Measurements from ENCODE around the gene MTHFD1L.
A peak's percentile ranks its signal among the peaks of the same experiment; 100 is the strongest.

MTHFD1L gene

DNA sequence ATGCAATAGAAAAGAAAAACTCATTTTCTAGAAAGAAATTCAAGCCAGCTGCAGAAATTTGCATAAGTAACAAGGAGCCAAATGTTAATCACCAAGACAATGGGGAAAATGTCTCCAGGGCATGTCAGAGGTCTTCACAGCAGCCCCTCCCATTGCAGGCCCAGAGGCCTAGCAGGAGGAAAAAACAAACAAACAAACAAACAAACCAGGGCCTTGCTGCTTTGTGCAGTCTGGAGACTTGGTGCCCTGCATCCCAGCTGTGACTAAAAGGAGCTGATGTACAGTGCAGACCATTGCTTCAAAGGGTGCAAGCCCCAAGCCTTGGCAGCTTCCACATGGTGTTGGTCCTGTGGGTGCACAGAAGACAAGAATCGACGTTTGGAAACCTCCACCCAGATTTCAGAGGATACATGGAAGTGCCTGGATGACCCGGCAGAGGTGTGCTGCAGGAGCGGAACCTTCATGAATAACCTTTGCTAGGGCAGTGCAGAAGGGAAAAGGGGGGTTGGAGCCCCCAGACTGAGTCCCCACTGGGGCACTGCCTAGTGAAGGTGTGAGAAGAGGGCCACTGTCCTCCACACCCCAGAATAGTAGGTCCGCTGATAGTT lies 263.4 kb downstream of the MTHFD1L start:
- Histone ChIP-seq H3K36me3 (ENCODE audit: control insufficient read depth in 5 of 5, insufficient read depth in 5 of 5, low read length in 5 of 5) (no peaks in the 10 kb centered on the region), H3K4me1 (ENCODE audit: control insufficient read depth in 5 of 5, insufficient read depth in 5 of 5, low read length in 5 of 5) (peaks cover 0 to 4% (median 0%) of the 10 kb centered on the region in 5 donors), H3K27me3 (ENCODE audit: control insufficient read depth in 5 of 5, insufficient read depth in 4 of 5, low read length in 5 of 5) (no peaks in the 10 kb centered on the region), H3K9ac (ENCODE audit: low read length in 5 of 5) (no peak overlapping the region), H3K27ac (ENCODE audit: low read depth, low read length) (no peak overlapping the region), H3K4me3 (ENCODE audit: low read depth in 1 of 5, low read length in 5 of 5) (no peak overlapping the region), H3K9me3 (ENCODE audit: control insufficient read depth in 5 of 5, low read length in 5 of 5) (peaks cover 0 to 8% (median 4%) of the 10 kb centered on the region in 5 donors)

DNA sequence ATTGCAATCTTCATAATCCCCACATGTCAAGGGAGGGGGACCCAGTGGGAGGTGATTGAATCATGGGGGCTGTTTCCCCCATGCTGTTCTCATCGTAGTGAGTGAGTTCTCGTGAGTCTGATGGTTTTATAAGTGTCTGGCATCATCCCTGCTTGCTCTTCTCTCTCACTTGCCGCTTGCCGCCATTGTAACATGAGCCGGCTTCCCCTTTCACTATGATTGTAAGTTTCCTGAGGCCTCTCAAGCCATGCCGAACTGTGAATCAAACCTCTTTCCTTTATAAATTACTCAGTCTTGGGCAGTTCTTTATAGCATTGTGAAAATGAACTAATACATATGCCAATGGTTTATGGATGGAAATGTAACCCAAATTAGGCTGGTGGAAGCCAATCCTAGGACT lies 264.8 kb downstream of the MTHFD1L start:
- H3K4me1 ChIP-seq (ENCODE audit: control insufficient read depth in 5 of 5, insufficient read depth in 5 of 5, low read length in 5 of 5): peaks cover 0 to 4% (median 0%) of the 10 kb centered on the region in 5 donors
- no peak overlapping the region for H3K27ac ChIP-seq (ENCODE audit: low read depth, low read length)
- no peak overlapping the region for H3K9ac ChIP-seq (ENCODE audit: low read length in 5 of 5)
- no peaks in the 10 kb centered on the region for H3K27me3 ChIP-seq (ENCODE audit: control insufficient read depth in 5 of 5, insufficient read depth in 4 of 5, low read length in 5 of 5)
- no peak overlapping the region for H3K4me3 ChIP-seq (ENCODE audit: low read depth in 1 of 5, low read length in 5 of 5)
- peaks cover 0 to 13% (median 7%) of the 10 kb centered on the region in 5 donors for H3K9me3 ChIP-seq (ENCODE audit: control insufficient read depth in 5 of 5, low read length in 5 of 5)
- H3K36me3 ChIP-seq (ENCODE audit: control insufficient read depth in 5 of 5, insufficient read depth in 5 of 5, low read length in 5 of 5): no peaks in the 10 kb centered on the region

DNA sequence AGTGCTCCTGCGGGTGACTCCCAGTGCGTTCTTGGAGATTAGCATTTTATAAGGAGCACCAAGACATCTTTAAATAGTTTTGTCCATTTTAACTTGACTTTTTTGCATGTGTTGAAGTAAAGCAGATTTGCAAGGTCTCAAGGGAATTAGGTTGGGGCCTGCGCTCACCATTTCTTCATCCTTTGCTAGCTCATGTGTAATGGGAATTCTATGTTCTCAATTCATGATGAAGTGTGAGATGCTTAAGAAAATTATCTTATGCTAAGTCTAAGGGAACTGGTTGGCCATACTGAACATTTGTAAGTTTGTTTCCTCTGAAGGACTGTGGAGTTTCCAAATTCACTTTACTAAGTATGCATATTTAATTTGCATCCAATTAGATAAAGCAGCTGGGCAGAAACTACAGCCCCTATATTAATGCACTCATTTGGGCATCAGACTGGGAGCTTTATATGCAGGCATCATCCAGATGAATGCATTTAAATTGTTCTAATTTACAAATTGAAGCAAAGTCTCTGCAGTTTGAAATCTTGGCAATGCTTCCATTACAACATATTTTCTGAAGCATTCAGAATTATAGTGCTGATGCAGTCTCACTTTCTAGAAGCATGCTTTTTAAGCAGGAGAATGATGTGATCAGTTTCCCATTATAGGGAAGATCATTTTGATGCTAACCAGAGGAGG lies 266.0 kb downstream of the MTHFD1L start:
- H3K36me3 ChIP-seq (ENCODE audit: control insufficient read depth in 5 of 5, insufficient read depth in 5 of 5, low read length in 5 of 5): no peaks in the 10 kb centered on the region
- peaks cover 0 to 13% (median 7%) of the 10 kb centered on the region in 5 donors for H3K9me3 ChIP-seq (ENCODE audit: control insufficient read depth in 5 of 5, low read length in 5 of 5)

DNA sequence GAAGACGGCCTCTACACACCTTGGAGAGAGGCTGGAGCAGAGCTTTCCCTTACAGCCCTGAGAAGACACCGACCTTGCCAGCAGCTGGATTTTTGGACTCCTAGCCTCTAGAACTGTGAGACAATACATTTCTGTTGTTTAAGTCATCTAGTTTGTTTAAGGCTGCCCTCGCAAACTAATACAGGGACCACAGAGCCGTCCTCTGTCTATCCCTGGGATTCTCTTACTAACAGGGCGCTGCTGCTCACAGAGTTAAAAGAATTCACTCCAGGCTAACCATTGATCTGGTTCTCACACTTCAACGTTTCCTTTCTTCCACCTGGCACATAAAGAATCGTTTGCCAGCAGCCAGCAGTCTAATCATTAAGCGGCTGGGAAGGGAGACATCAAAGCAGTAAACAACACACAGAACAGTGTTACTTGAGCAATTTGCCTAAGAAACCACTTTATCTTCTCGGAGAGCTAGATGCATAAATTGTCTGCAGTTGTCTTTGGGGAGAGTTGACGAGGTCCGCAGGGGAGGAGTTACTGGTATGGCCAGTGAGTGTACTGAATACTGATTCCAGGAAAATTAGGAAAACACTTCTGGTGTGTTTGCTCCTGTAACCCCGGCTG lies 270.7 kb downstream of the MTHFD1L start:
- H3K36me3 ChIP-seq (ENCODE audit: control insufficient read depth in 5 of 5, insufficient read depth in 5 of 5, low read length in 5 of 5): no peaks in the 10 kb centered on the region
- H3K27ac ChIP-seq (ENCODE audit: low read depth, low read length): peak overlapping the region; percentile 49
- peaks cover 0 to 33% (median 20%) of the 10 kb centered on the region in 5 donors for H3K4me1 ChIP-seq (ENCODE audit: control insufficient read depth in 5 of 5, insufficient read depth in 5 of 5, low read length in 5 of 5)
- H3K4me3 ChIP-seq (ENCODE audit: low read depth in 1 of 5, low read length in 5 of 5): peak overlapping the region in 3 of 5 donors; percentile 18 to 48 (median 37)
- peaks cover 0 to 13% (median 7%) of the 10 kb centered on the region in 5 donors for H3K9me3 ChIP-seq (ENCODE audit: control insufficient read depth in 5 of 5, low read length in 5 of 5)
- peak overlapping the region in 2 of 5 donors; percentile 42 to 56 for H3K9ac ChIP-seq (ENCODE audit: low read length in 5 of 5)
- no peaks in the 10 kb centered on the region for H3K27me3 ChIP-seq (ENCODE audit: control insufficient read depth in 5 of 5, insufficient read depth in 4 of 5, low read length in 5 of 5)

More for the DNA sequence above, 266.0 kb downstream of the MTHFD1L start:
- Histone ChIP-seq H3K27ac (ENCODE audit: low read depth, low read length) (no peak overlapping the region), H3K4me3 (ENCODE audit: low read depth in 1 of 5, low read length in 5 of 5) (no peak overlapping the region), H3K9ac (ENCODE audit: low read length in 5 of 5) (no peak overlapping the region), H3K4me1 (ENCODE audit: control insufficient read depth in 5 of 5, insufficient read depth in 5 of 5, low read length in 5 of 5) (peaks cover 0 to 9% (median 4%) of the 10 kb centered on the region in 5 donors), H3K27me3 (ENCODE audit: control insufficient read depth in 5 of 5, insufficient read depth in 4 of 5, low read length in 5 of 5) (no peaks in the 10 kb centered on the region)

DNA sequence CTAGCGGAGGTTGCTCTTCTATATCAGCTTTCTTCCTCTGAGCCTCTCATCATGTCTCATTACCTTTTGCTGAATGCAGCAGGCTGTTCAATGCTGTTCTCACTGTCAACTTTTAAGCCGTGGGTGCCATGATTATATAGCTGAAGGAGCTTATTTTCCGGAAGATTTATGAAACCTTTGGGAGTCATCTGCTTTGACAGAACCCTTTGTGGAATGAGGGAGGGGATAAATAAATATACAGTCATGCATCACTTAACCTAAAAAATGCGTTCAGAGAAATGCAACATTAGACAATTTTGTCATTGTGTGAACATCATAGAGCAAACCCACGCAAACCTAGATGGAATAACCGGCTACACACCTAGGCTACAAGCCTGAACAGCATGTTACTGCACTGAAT lies 272.0 kb downstream of the MTHFD1L start:
- no peak overlapping the region for H3K27ac ChIP-seq (ENCODE audit: low read depth, low read length)
- no peak overlapping the region for H3K9ac ChIP-seq (ENCODE audit: low read length in 5 of 5)
- no peak overlapping the region for H3K4me3 ChIP-seq (ENCODE audit: low read depth in 1 of 5, low read length in 5 of 5)
- H3K36me3 ChIP-seq (ENCODE audit: control insufficient read depth in 5 of 5, insufficient read depth in 5 of 5, low read length in 5 of 5): no peaks in the 10 kb centered on the region
- peaks cover 0 to 37% (median 28%) of the 10 kb centered on the region in 5 donors for H3K4me1 ChIP-seq (ENCODE audit: control insufficient read depth in 5 of 5, insufficient read depth in 5 of 5, low read length in 5 of 5)
- H3K27me3 ChIP-seq (ENCODE audit: control insufficient read depth in 5 of 5, insufficient read depth in 4 of 5, low read length in 5 of 5): no peaks in the 10 kb centered on the region
- peaks cover 0 to 10% (median 5%) of the 10 kb centered on the region in 5 donors for H3K9me3 ChIP-seq (ENCODE audit: control insufficient read depth in 5 of 5, low read length in 5 of 5)

DNA sequence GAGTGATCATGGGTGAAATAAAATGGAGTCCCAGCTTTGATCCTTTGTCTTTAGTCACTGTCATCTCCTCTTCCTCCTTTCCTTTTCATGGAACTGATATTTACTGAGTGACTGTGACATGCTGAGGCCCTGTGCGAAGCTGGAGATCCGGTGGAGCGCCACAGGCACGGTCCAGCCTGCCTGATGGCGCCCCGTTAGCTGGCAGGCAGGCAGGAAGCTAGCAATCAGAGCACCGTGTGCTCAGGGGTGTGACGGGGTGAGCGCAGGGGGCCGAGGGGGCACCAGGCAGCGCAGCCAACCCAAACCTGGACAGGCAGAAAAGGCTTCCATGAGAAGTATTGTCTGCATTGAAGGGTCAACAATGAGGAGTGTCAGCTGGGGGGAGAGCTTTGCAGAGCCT lies 274.0 kb downstream of the MTHFD1L start:
- no peak overlapping the region for H3K27ac ChIP-seq (ENCODE audit: low read depth, low read length)
- H3K4me1 ChIP-seq (ENCODE audit: control insufficient read depth in 5 of 5, insufficient read depth in 5 of 5, low read length in 5 of 5): peaks cover 5 to 47% (median 44%) of the 10 kb centered on the region in 5 donors
- H3K9ac ChIP-seq (ENCODE audit: low read length in 5 of 5): no peak overlapping the region
- H3K27me3 ChIP-seq (ENCODE audit: control insufficient read depth in 5 of 5, insufficient read depth in 4 of 5, low read length in 5 of 5): no peaks in the 10 kb centered on the region
- no peak overlapping the region for H3K4me3 ChIP-seq (ENCODE audit: low read depth in 1 of 5, low read length in 5 of 5)
- no peaks in the 10 kb centered on the region for H3K36me3 ChIP-seq (ENCODE audit: control insufficient read depth in 5 of 5, insufficient read depth in 5 of 5, low read length in 5 of 5)
- peaks cover 0 to 5% (median 4%) of the 10 kb centered on the region in 5 donors for H3K9me3 ChIP-seq (ENCODE audit: control insufficient read depth in 5 of 5, low read length in 5 of 5)

DNA sequence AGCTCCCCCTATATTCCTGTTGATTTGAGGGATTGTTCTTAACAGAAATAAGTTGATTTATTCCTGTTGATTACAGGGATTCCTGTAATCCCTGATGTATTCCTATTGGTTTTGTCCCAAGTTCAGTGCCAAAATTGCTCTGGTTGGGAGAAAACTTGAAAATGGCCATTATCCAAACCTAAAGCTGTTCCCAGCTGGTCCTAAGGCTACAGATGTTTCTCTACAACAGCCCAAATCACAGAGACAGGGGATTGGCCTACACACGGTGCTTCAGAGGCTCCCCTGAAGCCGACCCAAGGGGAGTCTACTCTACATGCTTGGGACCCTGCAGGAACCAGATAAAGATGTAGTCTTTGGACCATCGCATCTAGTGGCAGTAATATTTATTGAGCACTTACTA lies 275.3 kb downstream of the MTHFD1L start:
- no peak overlapping the region for H3K4me3 ChIP-seq (ENCODE audit: low read depth in 1 of 5, low read length in 5 of 5)
- no peaks in the 10 kb centered on the region for H3K36me3 ChIP-seq (ENCODE audit: control insufficient read depth in 5 of 5, insufficient read depth in 5 of 5, low read length in 5 of 5)
- H3K4me1 ChIP-seq (ENCODE audit: control insufficient read depth in 5 of 5, insufficient read depth in 5 of 5, low read length in 5 of 5): peaks cover 5 to 47% (median 44%) of the 10 kb centered on the region in 5 donors
- no peaks in the 10 kb centered on the region for H3K27me3 ChIP-seq (ENCODE audit: control insufficient read depth in 5 of 5, insufficient read depth in 4 of 5, low read length in 5 of 5)
- no peak overlapping the region for H3K27ac ChIP-seq (ENCODE audit: low read depth, low read length)
- no peaks in the 10 kb centered on the region for H3K9me3 ChIP-seq (ENCODE audit: control insufficient read depth in 5 of 5, low read length in 5 of 5)
- no peak overlapping the region for H3K9ac ChIP-seq (ENCODE audit: low read length in 5 of 5)

DNA sequence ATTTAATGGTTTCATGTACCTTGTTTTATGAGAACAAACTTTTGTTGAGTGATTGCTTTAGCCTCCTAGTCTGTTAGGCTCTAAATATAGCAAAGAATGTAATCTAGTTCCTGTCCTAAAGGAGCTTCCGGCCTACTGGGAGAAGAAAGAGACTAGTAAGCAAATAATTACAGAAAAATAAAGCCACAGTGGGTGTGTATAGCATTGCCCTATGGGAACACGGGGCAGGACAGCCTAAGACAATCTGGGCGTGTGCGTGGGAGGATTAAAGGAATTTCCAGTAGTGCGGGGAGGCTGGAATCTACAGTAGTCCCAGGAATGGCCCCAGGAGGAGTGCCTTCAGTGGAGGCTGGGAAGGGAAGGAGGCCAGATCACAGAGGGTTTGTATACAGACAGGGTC lies 276.2 kb downstream of the MTHFD1L start:
- H3K9me3 ChIP-seq (ENCODE audit: control insufficient read depth in 5 of 5, low read length in 5 of 5): no peaks in the 10 kb centered on the region
- H3K36me3 ChIP-seq (ENCODE audit: control insufficient read depth in 5 of 5, insufficient read depth in 5 of 5, low read length in 5 of 5): no peaks in the 10 kb centered on the region
- no peak overlapping the region for H3K27ac ChIP-seq (ENCODE audit: low read depth, low read length)
- no peaks in the 10 kb centered on the region for H3K27me3 ChIP-seq (ENCODE audit: control insufficient read depth in 5 of 5, insufficient read depth in 4 of 5, low read length in 5 of 5)
- no peak overlapping the region for H3K4me3 ChIP-seq (ENCODE audit: low read depth in 1 of 5, low read length in 5 of 5)
- H3K9ac ChIP-seq (ENCODE audit: low read length in 5 of 5): no peak overlapping the region
- peaks cover 5 to 40% (median 36%) of the 10 kb centered on the region in 5 donors for H3K4me1 ChIP-seq (ENCODE audit: control insufficient read depth in 5 of 5, insufficient read depth in 5 of 5, low read length in 5 of 5)

DNA sequence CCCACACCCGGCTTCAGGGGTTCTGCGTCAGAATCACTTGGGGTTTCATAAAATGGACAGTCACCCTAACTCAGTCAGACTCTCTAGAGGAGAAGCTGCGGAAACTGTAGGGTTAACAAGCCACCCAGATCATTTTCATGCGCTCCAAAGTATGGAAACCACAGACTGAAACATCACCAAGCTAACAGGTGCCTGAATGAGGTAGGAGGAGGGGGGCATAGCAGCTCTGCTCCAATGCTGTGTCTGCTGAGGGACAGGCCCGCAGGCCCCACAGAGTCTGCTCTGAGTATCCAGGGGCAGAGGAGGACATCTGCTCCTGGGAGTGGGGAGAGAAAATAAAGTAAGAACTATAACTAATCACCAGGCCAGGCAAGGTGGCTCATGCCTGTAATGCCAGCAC lies 277.2 kb downstream of the MTHFD1L start:
- Histone ChIP-seq H3K36me3 (ENCODE audit: control insufficient read depth in 5 of 5, insufficient read depth in 5 of 5, low read length in 5 of 5) (no peaks in the 10 kb centered on the region), H3K4me1 (ENCODE audit: control insufficient read depth in 5 of 5, insufficient read depth in 5 of 5, low read length in 5 of 5) (peaks cover 5 to 33% (median 30%) of the 10 kb centered on the region in 5 donors), H3K27ac (ENCODE audit: low read depth, low read length) (peak overlapping the region; percentile 4), H3K9ac (ENCODE audit: low read length in 5 of 5) (no peak overlapping the region), H3K27me3 (ENCODE audit: control insufficient read depth in 5 of 5, insufficient read depth in 4 of 5, low read length in 5 of 5) (no peaks in the 10 kb centered on the region), H3K9me3 (ENCODE audit: control insufficient read depth in 5 of 5, low read length in 5 of 5) (no peaks in the 10 kb centered on the region), H3K4me3 (ENCODE audit: low read depth in 1 of 5, low read length in 5 of 5) (no peak overlapping the region)

DNA sequence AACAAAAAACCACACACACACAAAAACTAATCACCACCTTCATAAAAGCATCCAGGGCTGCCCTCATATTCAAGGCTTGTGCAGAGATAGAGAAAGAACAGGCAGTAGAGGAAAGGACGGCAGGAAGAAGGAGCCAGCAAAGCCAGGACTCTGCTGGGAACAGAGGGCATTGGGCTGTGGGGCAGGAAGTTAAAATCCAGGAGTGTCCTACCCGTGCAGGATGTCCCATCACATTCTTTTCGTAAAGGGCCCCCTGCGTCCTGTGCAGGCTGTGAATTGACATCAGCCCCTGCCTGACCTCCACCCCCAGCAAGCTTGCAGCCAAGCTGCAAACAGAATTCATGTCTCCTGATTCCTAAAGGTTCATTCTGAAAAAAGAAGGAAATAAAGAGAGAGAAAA lies 277.8 kb downstream of the MTHFD1L start:
- no peaks in the 10 kb centered on the region for H3K27me3 ChIP-seq (ENCODE audit: control insufficient read depth in 5 of 5, insufficient read depth in 4 of 5, low read length in 5 of 5)
- no peaks in the 10 kb centered on the region for H3K9me3 ChIP-seq (ENCODE audit: control insufficient read depth in 5 of 5, low read length in 5 of 5)
- H3K4me1 ChIP-seq (ENCODE audit: control insufficient read depth in 5 of 5, insufficient read depth in 5 of 5, low read length in 5 of 5): peaks cover 5 to 33% (median 30%) of the 10 kb centered on the region in 5 donors
- H3K27ac ChIP-seq (ENCODE audit: low read depth, low read length): peak overlapping the region; percentile 4
- H3K9ac ChIP-seq (ENCODE audit: low read length in 5 of 5): no peak overlapping the region
- H3K36me3 ChIP-seq (ENCODE audit: control insufficient read depth in 5 of 5, insufficient read depth in 5 of 5, low read length in 5 of 5): no peaks in the 10 kb centered on the region
- peak overlapping the region in 1 of 5 donors; percentile 24 for H3K4me3 ChIP-seq (ENCODE audit: low read depth in 1 of 5, low read length in 5 of 5)

Data from subcutaneous abdominal adipose tissue (tissue), 5 donors.